Urinary bladder (tissue), 4 donors: Measurements from ENCODE around the gene TSSK6. TPM values are rescaled to one million over a fixed set of nuclear protein-coding genes. Genes with fewer than 3 reads are reported as not detected.
A peak's percentile ranks its signal among the peaks of the same experiment; 100 is the strongest.

ENCODE experiments used
- DNase-seq: peaks from one replicate; pipeline ENCODE4 v3.0.0-alpha.2; 2015; ENCODE audit errors: extremely low spot score
- H3K27ac ChIP-seq: one replicate; pipeline ENCODE4 v1.5.1; 2013; ENCODE audit warnings: low read depth, mild to moderate bottlenecking, moderate library complexity
- H3K36me3 ChIP-seq: one replicate; pipeline ENCODE4 v1.6.1; 2013; ENCODE audit warnings: mild to moderate bottlenecking, moderate library complexity; ENCODE audit not compliant: insufficient read depth
- H3K4me1 ChIP-seq: one replicate; pipeline ENCODE4 v1.6.1; 2013; ENCODE audit warnings: mild to moderate bottlenecking, moderate library complexity; ENCODE audit not compliant: insufficient read depth
- H3K4me3 ChIP-seq: one replicate; pipeline ENCODE4 v1.5.1; 2013; ENCODE audit warnings: low read depth, low read length
- WGBS: extraction: QIAGEN DNeasy Blood & Tissue Kit; methylation state at CpG from one replicate; pipeline ENCODE4 v1.1.7; 2013; 5-methylcytosine and 5-hydroxymethylcytosine counted together
- polyA plus RNA-seq: library from polyadenylated mRNA; stranded (reverse); fragments of 200-250 nt; gene quantifications from one replicate; pipeline ENCODE4 v1.2.3, GENCODE V29; 2013
- total RNA-seq: library from RNA; depleted of rRNA; stranded (reverse); fragments of >200 nt; gene quantifications from one replicate; pipeline ENCODE4 v1.2.3, GENCODE V29; 2014
- donor health status: healthy with polysubstance abuse.
- donor health status: healthy.

TSSK6 gene
- total and polyA plus RNA-seq, 2 donors: 0.85 to 1.8 TPM

DNA sequence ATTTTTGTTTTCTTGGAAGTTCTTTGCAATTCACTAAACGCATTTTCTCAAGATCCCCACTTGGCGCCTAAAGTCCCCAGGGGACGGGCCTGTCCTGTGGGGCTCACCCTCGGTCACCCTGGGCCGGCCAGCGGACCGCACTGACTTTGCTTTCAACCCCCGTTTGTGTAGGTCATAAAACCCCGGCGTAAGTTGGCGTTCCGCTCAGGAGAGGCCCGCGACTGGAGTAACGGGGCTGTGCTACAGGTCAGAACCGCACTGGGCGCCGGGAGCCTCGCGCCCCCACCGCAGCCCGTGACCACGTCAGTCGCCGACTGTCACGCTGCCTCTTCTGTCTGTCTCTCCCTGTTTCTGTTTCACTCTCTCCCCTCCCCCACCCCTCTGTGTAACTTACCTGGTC lies 13.6 kb downstream of the TSSK6 start:
- Histone ChIP-seq H3K27ac (no peak overlapping the region), H3K36me3 (peaks cover 9% of the 10 kb centered on the region), H3K4me3 (no peak overlapping the region), H3K4me1 (no peaks in the 10 kb centered on the region)
- DNase-seq: no peak
- WGBS: 94% methylated on average over 26 of the region's 26 CpGs

- Histone ChIP-seq H3K27ac (no peak overlapping the region), H3K36me3 (peaks cover 9% of the 10 kb centered on the region), H3K4me1 (no peaks in the 10 kb centered on the region), H3K4me3 (no peak overlapping the region)
- DNase-seq: no peak
- 86% methylated on average over 34 of the region's 34 CpGs for WGBS
Observed at GRCh38 chr19:19500975-19501644, 14.2 kb downstream of the TSSK6 start.

DNA sequence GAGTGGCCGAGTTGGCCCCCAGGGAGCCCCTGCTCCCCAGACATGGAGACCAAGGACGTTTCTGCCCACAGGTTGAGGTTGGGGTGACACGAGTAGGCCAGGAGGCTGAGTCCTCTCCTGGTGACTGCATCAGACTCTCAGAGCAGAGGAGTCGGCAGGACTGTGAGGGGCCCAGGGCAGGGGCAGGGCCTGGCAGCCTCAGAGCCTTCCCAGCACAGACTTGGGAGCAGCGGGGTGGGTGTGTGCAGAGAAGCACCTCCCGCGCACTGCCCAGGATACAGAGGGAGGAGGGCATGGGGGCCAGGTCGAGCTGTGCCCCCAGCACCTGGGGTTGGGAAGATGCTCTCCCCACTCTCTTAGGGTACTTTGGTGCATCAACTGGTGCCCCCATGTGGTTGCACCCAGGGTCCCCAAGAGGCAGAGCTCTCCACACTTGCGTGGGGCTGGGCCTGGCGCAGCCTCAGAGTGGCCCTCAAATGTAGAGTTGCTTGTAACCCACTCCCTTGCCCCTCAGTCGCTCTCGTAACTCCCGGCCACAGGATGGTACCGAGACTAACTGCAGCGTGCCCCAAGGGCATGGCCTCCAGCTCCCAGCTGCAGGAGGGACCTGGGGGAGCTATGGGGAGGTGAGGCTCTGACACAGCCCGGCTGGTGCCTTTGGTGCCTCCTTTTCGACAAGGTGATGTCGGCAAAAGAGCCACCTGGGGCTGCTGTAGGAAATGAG lies 15.9 kb downstream of the TSSK6 start:
- H3K36me3 ChIP-seq: peaks cover 4% of the 10 kb centered on the region

GRCh38 chr19:19498255-19498991 lies 16.9 kb downstream of the TSSK6 start:
- no peak for DNase-seq
- 92% methylated on average over 33 of the region's 33 CpGs for WGBS
- no peak overlapping the region for H3K27ac ChIP-seq
- no peaks in the 10 kb centered on the region for H3K4me1 ChIP-seq
- no peak overlapping the region for H3K4me3 ChIP-seq
- peaks cover 4% of the 10 kb centered on the region for H3K36me3 ChIP-seq

More for the DNA sequence above, 15.9 kb downstream of the TSSK6 start:
- Histone ChIP-seq H3K4me3 (no peak overlapping the region), H3K27ac (no peak overlapping the region), H3K4me1 (no peaks in the 10 kb centered on the region)
- DNase-seq: no peak
- WGBS: 85% methylated on average over 18 of the region's 18 CpGs

GRCh38 chr19:19495614-19496603 lies 19.4 kb downstream of the TSSK6 start:
- no peaks in the 10 kb centered on the region for H3K4me1 ChIP-seq
- no peak for DNase-seq
- no peak overlapping the region for H3K4me3 ChIP-seq
- H3K27ac ChIP-seq: no peak overlapping the region
- 94% methylated on average over 30 of the region's 30 CpGs for WGBS
- peaks cover 4% of the 10 kb centered on the region for H3K36me3 ChIP-seq

DNA sequence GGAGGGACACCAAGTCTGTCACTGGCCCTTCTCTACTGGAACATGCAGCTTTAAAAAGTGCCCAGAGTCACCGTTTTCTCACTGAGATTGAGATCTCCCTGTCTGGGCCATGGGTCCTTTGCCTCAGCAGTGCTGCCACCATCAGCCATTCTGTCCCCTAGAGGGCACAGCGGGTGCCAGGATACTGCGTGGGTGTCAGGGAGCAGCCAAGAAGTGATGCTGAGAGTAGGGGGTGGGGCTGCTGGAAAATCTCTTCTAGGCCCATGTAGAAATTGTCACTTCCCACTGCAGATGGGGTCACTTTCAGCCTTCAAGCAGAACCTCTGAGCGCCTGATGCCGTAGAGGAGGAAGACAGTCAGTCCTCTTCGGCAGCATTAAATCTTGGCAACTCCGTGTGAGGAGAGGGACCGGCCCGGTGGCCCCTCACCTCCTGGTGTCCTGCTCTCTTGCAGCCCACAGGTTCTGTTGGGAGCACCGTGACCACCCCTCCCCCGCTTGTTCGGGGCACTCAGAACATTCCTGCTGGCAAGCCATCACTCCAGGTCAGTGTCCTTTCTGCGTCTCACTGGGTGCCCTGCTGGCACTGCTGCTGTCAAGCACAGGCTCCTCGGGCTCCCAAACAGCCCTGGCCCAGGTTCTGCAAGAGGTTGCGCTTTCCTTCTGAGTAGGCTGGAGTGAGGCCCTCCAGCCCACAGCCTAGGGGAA lies 21.4 kb downstream of the TSSK6 start:
- Histone ChIP-seq H3K27ac (no peak overlapping the region), H3K4me1 (no peaks in the 10 kb centered on the region), H3K4me3 (no peak overlapping the region), H3K36me3 (peaks cover 4% of the 10 kb centered on the region)
- 91% methylated on average over 15 of the region's 15 CpGs for WGBS
- DNase-seq: no peak

GRCh38 chr19:19492026-19492610 lies 23.2 kb downstream of the TSSK6 start:
- DNase-seq: no peak
- H3K4me3 ChIP-seq: no peak overlapping the region
- H3K27ac ChIP-seq: no peak overlapping the region
- WGBS: 90% methylated on average over 21 of the region's 21 CpGs
- H3K36me3 ChIP-seq: no peaks in the 10 kb centered on the region
- H3K4me1 ChIP-seq: no peaks in the 10 kb centered on the region

- Histone ChIP-seq H3K4me3 (no peak overlapping the region), H3K27ac (no peak overlapping the region), H3K4me1 (no peaks in the 10 kb centered on the region), H3K36me3 (no peaks in the 10 kb centered on the region)
- no peak for DNase-seq
- WGBS: 87% methylated on average over 15 of the region's 15 CpGs
Observed at GRCh38 chr19:19491321-19492025, 23.9 kb downstream of the TSSK6 start.

DNA sequence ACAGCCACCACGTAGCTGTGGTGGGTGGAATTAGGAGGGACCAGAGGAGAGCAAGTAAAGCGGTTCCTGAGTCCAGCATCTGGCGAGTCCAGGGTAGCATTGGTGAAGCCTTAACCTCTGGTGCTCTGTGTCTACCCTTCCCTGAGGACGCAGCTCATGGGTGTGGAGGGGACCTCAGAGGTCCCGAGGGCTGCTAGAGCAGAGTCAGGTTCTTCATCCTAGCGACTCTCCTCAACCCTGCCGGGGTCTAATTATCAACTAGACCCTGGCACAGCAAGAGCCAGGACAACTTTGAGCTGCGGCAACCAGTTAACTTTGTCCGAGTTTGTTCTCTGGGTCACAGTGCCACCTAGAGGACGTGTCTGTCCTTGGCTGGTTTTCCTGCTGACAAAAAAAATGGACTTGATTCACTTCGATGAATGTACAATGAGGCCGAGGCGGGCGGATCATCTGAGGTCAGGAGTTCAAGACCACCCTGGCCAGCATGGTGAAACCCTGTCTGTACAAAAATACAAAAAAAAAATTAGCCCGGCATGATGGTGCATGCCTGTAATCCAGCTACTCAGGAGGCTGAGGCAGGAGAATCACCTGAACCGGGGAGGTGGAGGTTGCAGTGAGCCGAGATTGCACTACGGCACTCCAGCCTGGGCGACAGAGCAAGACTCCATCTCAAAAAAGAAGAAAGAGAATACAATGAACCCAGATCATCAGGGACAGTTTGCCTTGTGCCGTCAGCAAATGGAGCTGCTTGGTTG lies 25.0 kb downstream of the TSSK6 start:
- Histone ChIP-seq H3K4me1 (no peaks in the 10 kb centered on the region), H3K36me3 (no peaks in the 10 kb centered on the region), H3K4me3 (no peak overlapping the region), H3K27ac (peak overlapping the region; percentile 63)
- DNase-seq: peak; percentile 79
- whole genome bisulfite sequencing: 29% methylated on average over 20 of the region's 20 CpGs

DNA sequence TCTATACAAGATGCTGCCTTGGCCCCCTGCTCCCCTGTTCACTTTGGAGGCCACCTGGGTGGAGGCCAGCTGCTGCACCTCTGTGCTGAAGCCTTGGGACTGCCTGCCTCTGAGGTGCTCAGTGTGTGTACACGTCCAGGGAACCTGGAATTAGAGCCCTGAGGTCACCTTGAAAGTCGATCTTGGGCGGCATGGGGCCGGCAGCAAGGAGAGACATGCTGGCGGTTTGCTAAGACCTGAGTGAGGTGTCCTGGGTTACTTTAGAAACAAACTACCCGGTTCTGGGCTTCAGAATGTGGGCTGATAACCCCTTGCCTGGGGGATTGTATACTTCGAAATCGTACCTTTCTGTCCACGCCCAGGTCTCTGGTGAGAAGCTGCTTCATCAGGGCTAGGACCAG lies 25.5 kb downstream of the TSSK6 start:
- WGBS: 70% methylated on average over 9 of the region's 9 CpGs

DNA sequence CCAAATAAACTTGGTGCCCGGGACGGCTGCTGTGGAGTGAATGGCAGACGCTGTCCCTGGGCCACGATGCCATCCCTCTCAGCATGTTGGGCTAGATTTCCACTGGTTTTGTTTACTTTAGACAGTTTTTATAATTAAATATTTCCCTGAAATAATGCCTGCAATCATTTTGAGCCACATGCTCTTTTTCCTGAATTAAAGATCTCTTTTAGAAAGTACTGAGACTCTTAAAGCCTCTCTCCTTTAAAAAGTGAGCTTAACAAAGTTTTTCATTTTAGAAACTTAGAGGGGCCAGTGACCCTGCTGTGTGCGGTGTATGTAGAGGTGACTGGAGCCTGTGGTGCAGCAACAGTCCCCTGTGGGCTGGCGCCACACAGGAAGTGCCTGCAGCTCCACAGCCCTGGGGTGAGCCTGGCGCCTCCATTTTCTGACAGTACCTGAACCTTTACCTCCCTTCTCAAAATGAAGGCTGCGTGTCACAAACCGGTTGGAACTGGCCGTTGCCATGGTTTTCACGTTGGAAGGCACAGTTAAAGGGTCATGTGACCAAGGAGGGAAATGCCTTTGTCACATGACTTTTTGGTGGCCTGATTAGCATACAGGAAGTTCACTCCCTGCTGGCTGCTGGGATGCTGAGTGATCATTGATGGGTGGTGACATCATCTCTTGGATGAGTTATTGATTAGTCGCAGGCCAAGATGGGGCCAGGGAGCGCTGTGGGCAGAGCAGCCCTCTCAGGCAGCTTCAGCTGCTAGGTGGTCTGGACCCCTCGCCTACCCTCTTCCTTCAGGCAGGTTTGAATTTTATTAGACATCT lies 26.3 kb downstream of the TSSK6 start:
- H3K4me1 ChIP-seq: peaks cover 2% of the 10 kb centered on the region
- H3K4me3 ChIP-seq: no peak overlapping the region
- WGBS: 26% methylated on average over 14 of the region's 14 CpGs

More for the DNA sequence above, 25.5 kb downstream of the TSSK6 start:
- H3K4me1 ChIP-seq: peaks cover 2% of the 10 kb centered on the region
- DNase-seq: no peak
- H3K36me3 ChIP-seq: no peaks in the 10 kb centered on the region
- no peak overlapping the region for H3K4me3 ChIP-seq
- H3K27ac ChIP-seq: peak overlapping the region; percentile 63

More for the DNA sequence above, 26.3 kb downstream of the TSSK6 start:
- Histone ChIP-seq H3K27ac (peak overlapping the region; percentile 62), H3K36me3 (no peaks in the 10 kb centered on the region)
- DNase-seq: peak; percentile 90
